H9 (cell line): ENCODE measurements around the gene C1orf74. TPM values are rescaled to one million over a fixed set of nuclear protein-coding genes. Genes with fewer than 3 reads are reported as not detected.

Experiments used
- DNase-seq: peaks from one replicate; pipeline ENCODE4 v3.0.0-alpha.2; 2017
- H2AFZ ChIP-seq: one replicate; pipeline ENCODE4 v1.6.1; 2013; ENCODE audit warnings: mild to moderate bottlenecking, low read length, control low read depth, moderate library complexity
- H2AK5ac ChIP-seq: 2 replicates; pipeline ENCODE4 v1.6.1; 2013; ENCODE audit warnings: low read length, control low read depth, mixed read lengths; ENCODE audit not compliant: insufficient read length
- H2BK120ac ChIP-seq: one replicate; pipeline ENCODE4 v1.6.1; 2013; ENCODE audit warnings: low read depth, mild to moderate bottlenecking, low read length, control low read depth, inconsistent platforms; ENCODE audit not compliant: poor library complexity, severe bottlenecking
- H2BK12ac ChIP-seq: 2 replicates; pipeline ENCODE4 v1.6.1; 2013; ENCODE audit warnings: low read length, control low read depth, mixed read lengths, low read depth; ENCODE audit not compliant: insufficient read length
- H2BK15ac ChIP-seq: 2 replicates; pipeline ENCODE4 v1.6.1; 2013; ENCODE audit warnings: low read depth, low read length, control low read depth
- H2BK20ac ChIP-seq: one replicate; pipeline ENCODE4 v1.6.1; 2013; ENCODE audit warnings: low read depth, mild to moderate bottlenecking, low read length, control low read depth, inconsistent platforms; ENCODE audit not compliant: poor library complexity, severe bottlenecking
- H2BK5ac ChIP-seq: 2 replicates; pipeline ENCODE4 v1.6.1; 2013; ENCODE audit warnings: low read length, control low read depth, mixed read lengths; ENCODE audit not compliant: insufficient read length
- H3K14ac ChIP-seq: 2 replicates; pipeline ENCODE4 v1.6.1; 2013; ENCODE audit warnings: low read length, control low read depth; ENCODE audit not compliant: insufficient read depth
- H3K18ac ChIP-seq: 2 replicates; pipeline ENCODE4 v1.6.1; 2013; ENCODE audit warnings: low read depth, mild to moderate bottlenecking, mixed read lengths, low read length, control low read depth; ENCODE audit not compliant: insufficient read length
- H3K23ac ChIP-seq: 2 replicates; pipeline ENCODE4 v1.6.1; 2013; ENCODE audit warnings: low read length, control low read depth, mixed read lengths, low read depth; ENCODE audit not compliant: insufficient read length
- H3K23me2 ChIP-seq: 2 replicates; pipeline ENCODE4 v1.6.1; 2013; ENCODE audit warnings: low read depth, mild to moderate bottlenecking, mixed read lengths, low read length, control low read depth; ENCODE audit not compliant: insufficient read length, poor library complexity, severe bottlenecking
- H3K27ac ChIP-seq: 2 replicates; pipeline ENCODE4 v1.5.1; 2013; ENCODE audit warnings: low read length, control low read depth, mixed read lengths, low read depth; ENCODE audit not compliant: insufficient read length
- H3K27me3 ChIP-seq: 2 replicates; pipeline ENCODE4 v1.6.1; 2013; ENCODE audit warnings: low read length, control low read depth, inconsistent platforms; ENCODE audit not compliant: insufficient read depth
- H3K4ac ChIP-seq: 2 replicates; pipeline ENCODE4 v1.6.1; 2013; ENCODE audit warnings: low read depth, mild to moderate bottlenecking, control low read depth, inconsistent platforms, low read length, moderate library complexity
- H3K4me1 ChIP-seq: 2 replicates; pipeline ENCODE4 v1.6.1; 2013; ENCODE audit warnings: low read length, control low read depth, inconsistent platforms; ENCODE audit not compliant: insufficient read depth
- H3K4me2 ChIP-seq: 2 replicates; pipeline ENCODE4 v1.6.1; 2013; ENCODE audit warnings: low read length, control low read depth, mixed read lengths; ENCODE audit not compliant: insufficient read length, insufficient read depth
- H3K56ac ChIP-seq: 2 replicates; pipeline ENCODE4 v1.6.1; 2013; ENCODE audit warnings: low read depth, mild to moderate bottlenecking, mixed read lengths, low read length, control low read depth; ENCODE audit not compliant: insufficient read length
- H3K79me1 ChIP-seq: 2 replicates; pipeline ENCODE4 v1.6.1; 2013; ENCODE audit warnings: low read depth, mild to moderate bottlenecking, moderate library complexity, low read length, control low read depth, inconsistent platforms; ENCODE audit not compliant: insufficient read depth, poor library complexity, severe bottlenecking
- H3K79me2 ChIP-seq: 2 replicates; pipeline ENCODE4 v1.6.1; 2013; ENCODE audit warnings: low read length, control low read depth, inconsistent platforms; ENCODE audit not compliant: insufficient read depth
- H3K9ac ChIP-seq: 2 replicates; pipeline ENCODE4 v1.6.1; 2013; ENCODE audit warnings: low read length, control low read depth, mixed read lengths; ENCODE audit not compliant: insufficient read length; ENCODE audit errors: extremely low read depth
- H3K9me3 ChIP-seq: one replicate; pipeline ENCODE4 v1.6.1; 2013; ENCODE audit warnings: low read depth, low read length, inconsistent platforms; ENCODE audit not compliant: control insufficient read depth
- H3T11ph ChIP-seq: one replicate; pipeline ENCODE4 v1.6.1; 2013; ENCODE audit warnings: mild to moderate bottlenecking, low read length, control low read depth, inconsistent platforms
- H4K20me1 ChIP-seq: one replicate; pipeline ENCODE4 v1.6.1; 2013; ENCODE audit not compliant: control insufficient read depth, insufficient read length, insufficient read depth
- H4K5ac ChIP-seq: 2 replicates; pipeline ENCODE4 v1.6.1; 2013; ENCODE audit warnings: low read depth, mild to moderate bottlenecking, mixed read lengths, low read length, control low read depth; ENCODE audit not compliant: insufficient read length
- H4K8ac ChIP-seq: replicated peaks from 2 replicates; pipeline ENCODE4 v1.6.1; 2013; ENCODE audit warnings: low read length, control low read depth, mixed read lengths, low read depth; ENCODE audit not compliant: insufficient read length
- H4K91ac ChIP-seq: 2 replicates; pipeline ENCODE4 v1.6.1; 2013; ENCODE audit warnings: low read depth, mild to moderate bottlenecking, moderate library complexity, mixed read lengths, low read length, control low read depth; ENCODE audit not compliant: insufficient read length
- H3K27ac Mint-ChIP-seq, 3 experiments: 2 replicates in 2 of 3; 3 replicates in 1 of 3; pipeline ENCODE4 v1.8.0; 2020 to 2021; ENCODE audit warnings: mixed read lengths in 3 of 3, mild to moderate bottlenecking in 1 of 3, moderate library complexity in 1 of 3
- H3K27me3 Mint-ChIP-seq: 2 replicates; pipeline ENCODE4 v1.8.0; 2021; ENCODE audit warnings: low read depth, mild to moderate bottlenecking, moderate library complexity, mixed read lengths
- H3K36me3 Mint-ChIP-seq, 3 experiments: 2 replicates in 2 of 3; 3 replicates in 1 of 3; pipeline ENCODE4 v1.8.0; 2020 to 2021; ENCODE audit warnings: low read depth in 3 of 3, mixed read lengths in 3 of 3; ENCODE audit not compliant: insufficient read depth in 1 of 3
- H3K4me1 Mint-ChIP-seq, 2 experiments: 2 replicates each; pipeline ENCODE4 v1.8.0; 2020; ENCODE audit warnings: mixed read lengths in 2 of 2
- H3K4me3 Mint-ChIP-seq, 2 experiments: 2 replicates in 1 of 2; 3 replicates in 1 of 2; pipeline ENCODE4 v1.8.0; 2020 to 2021; ENCODE audit warnings: mild to moderate bottlenecking in 2 of 2, mixed read lengths in 2 of 2, moderate library complexity in 1 of 2
- H3K9me3 Mint-ChIP-seq, 2 experiments: 2 replicates in 1 of 2; 3 replicates in 1 of 2; pipeline ENCODE4 v1.8.0; 2020; ENCODE audit warnings: mild to moderate bottlenecking in 2 of 2, mixed read lengths in 2 of 2, moderate library complexity in 1 of 2
- WGBS: extraction: QIAGEN DNeasy Blood & Tissue Kit; methylation state at CpG from one replicate; pipeline ENCODE4 v1.1.7; 2013; ENCODE audit warnings: missing lambda C conversion rate, low lambda C conversion rate, mixed read lengths; ENCODE audit not compliant: insufficient read length; ENCODE audit errors: extremely low coverage; 5-methylcytosine and 5-hydroxymethylcytosine counted together
- total RNA-seq: library from RNA; stranded (reverse); gene quantifications from 2 replicates; pipeline ENCODE4 v1.2.1, GENCODE V29; 2021
- TF ChIP-seq, protein P1 (sequence below): fragments of 200-600 bp; sonication (generic); conservative IDR thresholded peaks from 3 replicates; pipeline ENCODE4 v1.8.0; 2021; ENCODE audit warnings: antibody characterized with exemption, mild to moderate bottlenecking

The C1orf74 gene
- total RNA-seq, 1 experiment from 2014 or later, result 2.4 TPM

- H3K4me2 ChIP-seq, result no peak overlapping the region
- no CpG with 5 or more reads among the region's 3 CpGs for whole genome bisulfite sequencing
- no peak overlapping the region for H3K27ac ChIP-seq
- no peak overlapping the region for H3K18ac ChIP-seq
- no peaks in the 10 kb centered on the region for H3K9me3 ChIP-seq
- H3K79me1 ChIP-seq, result no peaks in the 10 kb centered on the region
- H3K36me3 Mint-ChIP-seq, result no peaks in the 10 kb centered on the region
- no peak overlapping the region for H2AK5ac ChIP-seq
- H2BK12ac ChIP-seq, result no peak overlapping the region
- no peak overlapping the region for H4K91ac ChIP-seq
- no peaks in the 10 kb centered on the region for H3K23me2 ChIP-seq
- no peaks in the 10 kb centered on the region for H3K9me3 Mint-ChIP-seq
- no peak overlapping the region for H2BK120ac ChIP-seq
- H4K8ac ChIP-seq, result no peak overlapping the region
- H3K14ac ChIP-seq, result no peak overlapping the region
- H4K5ac ChIP-seq, result no peak overlapping the region
- H4K20me1 ChIP-seq, result no peaks in the 10 kb centered on the region
- no peak for DNase-seq
- no peak overlapping the region for H3K23ac ChIP-seq
- no peak overlapping the region for H2BK15ac ChIP-seq
- no peaks in the 10 kb centered on the region for H3K4me1 ChIP-seq
- no peak overlapping the region for H3K9ac ChIP-seq
- no peak overlapping the region for H3K56ac ChIP-seq
- H3K4me1 Mint-ChIP-seq, result no peaks in the 10 kb centered on the region
- no peak overlapping the region for H2AFZ ChIP-seq
- no peak overlapping the region for H2BK5ac ChIP-seq
- H3K27me3 ChIP-seq, result no peaks in the 10 kb centered on the region
- TF ChIP-seq, protein P1, sequence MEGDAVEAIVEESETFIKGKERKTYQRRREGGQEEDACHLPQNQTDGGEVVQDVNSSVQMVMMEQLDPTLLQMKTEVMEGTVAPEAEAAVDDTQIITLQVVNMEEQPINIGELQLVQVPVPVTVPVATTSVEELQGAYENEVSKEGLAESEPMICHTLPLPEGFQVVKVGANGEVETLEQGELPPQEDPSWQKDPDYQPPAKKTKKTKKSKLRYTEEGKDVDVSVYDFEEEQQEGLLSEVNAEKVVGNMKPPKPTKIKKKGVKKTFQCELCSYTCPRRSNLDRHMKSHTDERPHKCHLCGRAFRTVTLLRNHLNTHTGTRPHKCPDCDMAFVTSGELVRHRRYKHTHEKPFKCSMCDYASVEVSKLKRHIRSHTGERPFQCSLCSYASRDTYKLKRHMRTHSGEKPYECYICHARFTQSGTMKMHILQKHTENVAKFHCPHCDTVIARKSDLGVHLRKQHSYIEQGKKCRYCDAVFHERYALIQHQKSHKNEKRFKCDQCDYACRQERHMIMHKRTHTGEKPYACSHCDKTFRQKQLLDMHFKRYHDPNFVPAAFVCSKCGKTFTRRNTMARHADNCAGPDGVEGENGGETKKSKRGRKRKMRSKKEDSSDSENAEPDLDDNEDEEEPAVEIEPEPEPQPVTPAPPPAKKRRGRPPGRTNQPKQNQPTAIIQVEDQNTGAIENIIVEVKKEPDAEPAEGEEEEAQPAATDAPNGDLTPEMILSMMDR, result no peak
- peak overlapping the region in 1 of 3 experiments; percentile 12; a peak in 1 of 7 replicates for H3K27ac Mint-ChIP-seq
- H3T11ph ChIP-seq, result no peak overlapping the region
- no peak overlapping the region for H2BK20ac ChIP-seq
- peaks cover 34% of the 10 kb centered on the region for H3K27me3 Mint-ChIP-seq
- H3K4ac ChIP-seq, result no peak overlapping the region
- H3K79me2 ChIP-seq, result no peaks in the 10 kb centered on the region
- no peak overlapping the region for H3K4me3 Mint-ChIP-seq
These were observed 50.8 kb downstream of the C1orf74 start for GRCh38 chr1:209733409-209734192.
